Liver (tissue), 9 donors: ENCODE data around the gene ZBTB49. TPM values are rescaled to one million over a fixed set of nuclear protein-coding genes. Genes with fewer than 3 reads are reported as not detected.
A peak's percentile ranks its signal among the peaks of the same experiment; 100 is the strongest.

Experiments used
- DNase-seq: peaks from one replicate; pipeline ENCODE4 v3.0.0-alpha.2; 2017; ENCODE audit warnings: low spot score
- H3K27ac ChIP-seq, 2 donors: one replicate each; pipeline ENCODE4 v1.7.0; 2013; ENCODE audit warnings: inconsistent platforms in 2 of 2, low read length in 2 of 2, control low read depth in 1 of 2, low read depth in 1 of 2, mild to moderate bottlenecking in 1 of 2
- H3K27me3 ChIP-seq, 4 donors: one replicate each; pipeline versions ENCODE4 v1.6.1 to v1.7.0; 2013; ENCODE audit warnings: low read length in 3 of 4, inconsistent platforms in 1 of 4, mild to moderate bottlenecking in 1 of 4, moderate library complexity in 1 of 4; ENCODE audit not compliant: control insufficient read depth in 4 of 4, insufficient read depth in 4 of 4
- H3K36me3 ChIP-seq, 4 donors: one replicate each; pipeline versions ENCODE4 v1.6.1 to v1.7.0; 2013; ENCODE audit warnings: low read length in 3 of 4, mild to moderate bottlenecking in 3 of 4, low read depth in 1 of 4, moderate library complexity in 1 of 4; ENCODE audit not compliant: control insufficient read depth in 4 of 4, insufficient read depth in 3 of 4
- H3K4me1 ChIP-seq, 4 donors: one replicate each; pipeline versions ENCODE4 v1.6.1 to v1.7.0; 2013; ENCODE audit warnings: low read length in 3 of 4, mild to moderate bottlenecking in 3 of 4, moderate library complexity in 1 of 4; ENCODE audit not compliant: control insufficient read depth in 4 of 4, insufficient read depth in 4 of 4
- H3K4me3 ChIP-seq, 3 donors: one replicate each; pipeline versions ENCODE4 v1.6.1 to v1.7.0; 2013; ENCODE audit warnings: low read length in 3 of 3, control low read depth in 1 of 3, low read depth in 1 of 3, mild to moderate bottlenecking in 1 of 3
- H3K9ac ChIP-seq, 2 donors: one replicate each; pipeline ENCODE4 v1.7.0; 2013; ENCODE audit warnings: low read length in 2 of 2, mild to moderate bottlenecking in 2 of 2, moderate library complexity in 2 of 2, control low read depth in 1 of 2, low read depth in 1 of 2
- H3K9me3 ChIP-seq, 4 donors: one replicate each; pipeline versions ENCODE4 v1.6.1 to v1.7.0; 2013; ENCODE audit warnings: low read length in 3 of 4; ENCODE audit not compliant: control insufficient read depth in 4 of 4
- CTCF ChIP-seq: fragments of 150-350 bp; IDR thresholded peaks from 2 replicates; pipeline ENCODE4 v1.5.1; 2017; ENCODE audit warnings: improper control_type of control experiment, low read depth, low read length; ENCODE audit not compliant: missing input control
- EGR1 ChIP-seq, 2 donors: IDR thresholded peaks; 2 replicates each; pipeline ENCODE4 v1.6.1; 2016 to 2018; ENCODE audit warnings: antibody characterized with exemption in 2 of 2, low read depth in 2 of 2
- FOXA1 ChIP-seq: IDR thresholded peaks from 2 replicates; pipeline ENCODE4 v1.6.1; 2016; ENCODE audit warnings: antibody characterized with exemption
- FOXA2 ChIP-seq: IDR thresholded peaks from 2 replicates; pipeline ENCODE4 v1.6.1; 2016; ENCODE audit warnings: antibody characterized with exemption
- HNF4A ChIP-seq, 2 donors: conservative IDR thresholded peaks; 2 replicates each; pipeline ENCODE4 v1.6.1; 2016; ENCODE audit warnings: antibody characterized with exemption in 2 of 2, mild to moderate bottlenecking in 2 of 2
- HNF4G ChIP-seq: IDR thresholded peaks from 2 replicates; pipeline ENCODE4 v1.6.1; 2016; ENCODE audit warnings: antibody characterized with exemption
- JUND ChIP-seq, 2 donors: IDR thresholded peaks; 2 replicates each; pipeline ENCODE4 v1.6.1; 2016; ENCODE audit warnings: antibody characterized with exemption in 2 of 2
- NR2F2 ChIP-seq: IDR thresholded peaks from 2 replicates; pipeline ENCODE4 v1.6.1; 2016; ENCODE audit warnings: antibody characterized with exemption
- RAD21 ChIP-seq, 2 donors: IDR thresholded peaks; 2 replicates each; pipeline ENCODE4 v1.6.1; 2016; ENCODE audit warnings: antibody characterized with exemption in 2 of 2, mild to moderate bottlenecking in 2 of 2
- REST ChIP-seq: IDR thresholded peaks from 2 replicates; pipeline ENCODE4 v1.6.1; 2016; ENCODE audit warnings: antibody characterized with exemption, mild to moderate bottlenecking
- RXRA ChIP-seq, 2 donors: IDR thresholded peaks; 2 replicates each; pipeline ENCODE4 v1.6.1; 2017 to 2018; ENCODE audit warnings: antibody characterized with exemption in 2 of 2, mild to moderate bottlenecking in 1 of 2
- SP1 ChIP-seq: IDR thresholded peaks from 2 replicates; pipeline ENCODE4 v1.6.1; 2018; ENCODE audit warnings: antibody characterized with exemption, mild to moderate bottlenecking
- TAF1 ChIP-seq: conservative IDR thresholded peaks from 2 replicates; pipeline ENCODE4 v1.6.1; 2016; ENCODE audit warnings: antibody characterized with exemption, mild to moderate bottlenecking
- YY1 ChIP-seq: IDR thresholded peaks from 2 replicates; pipeline ENCODE4 v1.6.1; 2016; ENCODE audit warnings: antibody characterized with exemption, mild to moderate bottlenecking
- ZBTB33 ChIP-seq: IDR thresholded peaks from 2 replicates; pipeline ENCODE4 v1.6.1; 2016; ENCODE audit warnings: antibody characterized with exemption
- WGBS: extraction: QIAGEN DNeasy Blood & Tissue Kit; methylation state at CpG from one replicate; pipeline ENCODE4 v1.1.7; 2013; 5-methylcytosine and 5-hydroxymethylcytosine counted together
- polyA plus RNA-seq, 2 donors: library from polyadenylated mRNA; stranded (reverse) in 1 of 2; unstranded in 1 of 2; fragments of 200-250 nt in 1 of 2; fragments of >200 nt in 1 of 2; fragmentation: Nextera tagmentation in 1 of 2; extraction: Ambion mirVana in 1 of 2; gene quantifications; one replicate each; pipeline versions ENCODE4 v1.2.1 to v1.2.3, GENCODE V29; 2013 to 2015
- total RNA-seq, 2 donors: library from RNA; depleted of rRNA; stranded (reverse); fragments of >200 nt; gene quantifications; one replicate each; pipeline ENCODE4 v1.2.3, GENCODE V29; 2014
- TF ChIP-seq, protein P1 (sequence below): IDR thresholded peaks from 2 replicates; pipeline ENCODE4 v1.6.1; 2016; ENCODE audit warnings: antibody characterized with exemption
- TF ChIP-seq, protein P2 (sequence below): IDR thresholded peaks from 2 replicates; pipeline ENCODE4 v1.6.1; 2016; ENCODE audit warnings: antibody characterized with exemption
- donor health status: healthy.
- donor health status: healthy.
- donor health status: healthy.
- donor health status: healthy.
- donor health status: healthy.

The ZBTB49 gene
- total and polyA plus RNA-seq, 4 donors, result 1.3 to 3.8 (median 2.0) TPM

GRCh38 chr4:4323705-4324534 is 33.9 kb downstream of the ZBTB49 start:
- no peak for DNase-seq
- no peaks in the 10 kb centered on the region for H3K27me3 ChIP-seq
- no peaks in the 10 kb centered on the region for H3K4me1 ChIP-seq
- H3K4me3 ChIP-seq, result no peak overlapping the region
- peak overlapping the region in 1 of 2 donors; percentile 43 for H3K27ac ChIP-seq
- peaks cover 5 to 26% (median 13%) of the 10 kb centered on the region in 4 donors for H3K36me3 ChIP-seq
- no peak overlapping the region for H3K9ac ChIP-seq
- TF ChIP-seq EGR1 (IDR thresholded peaks at IDR 0.05; ENCODE audit: low read depth in 2 of 2) (no peak), FOXA2 (no peak), HNF4A (conservative IDR thresholded peaks at IDR 0.05) (no peak), REST (no peak), ZBTB33 (no peak), RXRA (IDR thresholded peaks at IDR 0.05) (no peak), FOXA1 (no peak), SP1 (peak; percentile 15), YY1 (no peak), NR2F2 (peak; percentile 29), RAD21 (IDR thresholded peaks at IDR 0.05) (no peak), CTCF (no peak), TAF1 (no peak), HNF4G (no peak), JUND (IDR thresholded peaks at IDR 0.05) (no peak)
- TF ChIP-seq, protein P1, sequence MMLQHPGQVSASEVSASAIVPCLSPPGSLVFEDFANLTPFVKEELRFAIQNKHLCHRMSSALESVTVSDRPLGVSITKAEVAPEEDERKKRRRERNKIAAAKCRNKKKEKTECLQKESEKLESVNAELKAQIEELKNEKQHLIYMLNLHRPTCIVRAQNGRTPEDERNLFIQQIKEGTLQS, result no peak
- TF ChIP-seq, protein P2, sequence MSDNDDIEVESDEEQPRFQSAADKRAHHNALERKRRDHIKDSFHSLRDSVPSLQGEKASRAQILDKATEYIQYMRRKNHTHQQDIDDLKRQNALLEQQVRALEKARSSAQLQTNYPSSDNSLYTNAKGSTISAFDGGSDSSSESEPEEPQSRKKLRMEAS, result no peak
- H3K9me3 ChIP-seq, result no peaks in the 10 kb centered on the region
- WGBS, result 64% methylated on average over 10 of the region's 10 CpGs
